Activated T-cell treated with anti-CD3 and anti-CD28 coated beads for 1 hour (primary cell): ENCODE data around the gene CACNB4.

Experiments
- DNase-seq: peaks from one replicate; pipeline ENCODE4 v3.0.0-alpha.2; 2020; ENCODE audit warnings: low read depth

Gene CACNB4

GRCh38 chr2:151974988-151975387 lies 123.9 kb downstream of the CACNB4 start:
- DNase-seq, result no peak

GRCh38 chr2:151973901-151974199 lies 125.0 kb downstream of the CACNB4 start:
- DNase-seq, result no peak

GRCh38 chr2:151973013-151973900 lies 125.6 kb downstream of the CACNB4 start:
- DNase-seq, result no peak

DNA sequence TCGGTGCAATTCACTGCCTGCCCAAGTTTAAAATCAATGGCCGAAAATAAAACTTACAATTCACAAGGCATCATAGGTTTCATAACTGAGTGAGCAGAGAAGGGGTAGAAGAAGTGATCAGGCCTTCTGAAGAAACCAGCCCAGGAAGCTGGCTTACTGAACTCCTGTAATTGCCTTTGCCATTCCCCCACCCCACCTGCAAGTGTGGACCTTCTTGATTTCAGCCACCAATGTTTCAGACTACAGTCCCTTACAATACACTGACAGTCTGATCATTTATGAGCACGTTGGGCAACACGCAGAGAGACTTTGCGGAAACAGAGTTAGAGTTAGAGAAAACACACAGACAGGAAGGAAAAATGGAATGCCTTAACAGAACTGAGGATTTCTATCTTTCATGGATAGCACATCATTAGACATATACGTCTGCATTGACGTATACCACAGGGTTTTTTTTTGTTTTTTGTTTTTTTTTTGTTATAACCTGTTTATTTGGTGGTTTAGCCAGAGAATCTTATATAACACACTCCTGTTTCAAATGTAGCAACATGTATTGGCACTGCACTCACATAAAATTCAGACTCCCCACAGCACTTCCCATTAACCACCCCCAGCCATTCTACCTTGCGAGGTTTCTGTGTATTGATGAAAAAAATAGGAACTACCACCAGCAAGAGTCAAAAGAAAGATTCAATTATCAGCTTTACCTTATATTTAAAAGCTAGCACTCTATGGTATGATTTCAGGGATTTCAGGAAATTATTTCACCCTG lies 126.4 kb downstream of the CACNB4 start:
- no peak for DNase-seq

DNA sequence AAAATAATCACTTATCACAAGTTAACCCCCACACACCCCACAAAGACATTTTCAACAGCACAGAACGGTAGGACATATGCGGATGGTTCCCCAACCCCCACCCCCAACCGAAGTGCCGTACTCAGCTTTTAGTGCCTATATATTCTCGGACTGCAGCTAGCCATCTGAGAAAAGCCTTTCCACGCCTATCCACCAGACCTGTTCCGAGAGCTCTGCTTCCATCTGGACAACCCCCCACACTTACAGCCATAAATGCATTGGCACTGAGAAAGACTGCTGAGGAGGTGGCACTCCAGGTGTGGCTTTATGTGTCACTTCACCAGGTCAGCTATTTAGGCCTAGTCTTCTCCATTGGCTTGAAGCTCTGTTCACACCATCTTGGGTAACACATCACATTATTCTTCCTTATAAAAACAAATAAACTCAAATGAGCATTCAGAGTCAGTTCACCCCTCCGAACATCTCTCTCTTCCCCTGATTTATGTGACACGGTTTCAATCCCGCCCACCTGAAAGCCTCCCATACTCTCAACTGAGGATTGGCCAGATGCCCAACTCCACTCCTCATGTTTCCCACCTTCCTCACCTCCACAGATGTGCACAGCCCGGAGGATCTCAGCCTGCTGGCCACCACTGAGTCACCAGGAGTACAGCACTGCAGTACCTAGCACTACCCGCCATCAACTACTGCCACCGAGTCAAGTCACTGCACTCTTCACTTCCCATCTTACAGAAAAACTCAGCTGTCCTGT lies 127.4 kb downstream of the CACNB4 start:
- DNase-seq, result no peak

DNA sequence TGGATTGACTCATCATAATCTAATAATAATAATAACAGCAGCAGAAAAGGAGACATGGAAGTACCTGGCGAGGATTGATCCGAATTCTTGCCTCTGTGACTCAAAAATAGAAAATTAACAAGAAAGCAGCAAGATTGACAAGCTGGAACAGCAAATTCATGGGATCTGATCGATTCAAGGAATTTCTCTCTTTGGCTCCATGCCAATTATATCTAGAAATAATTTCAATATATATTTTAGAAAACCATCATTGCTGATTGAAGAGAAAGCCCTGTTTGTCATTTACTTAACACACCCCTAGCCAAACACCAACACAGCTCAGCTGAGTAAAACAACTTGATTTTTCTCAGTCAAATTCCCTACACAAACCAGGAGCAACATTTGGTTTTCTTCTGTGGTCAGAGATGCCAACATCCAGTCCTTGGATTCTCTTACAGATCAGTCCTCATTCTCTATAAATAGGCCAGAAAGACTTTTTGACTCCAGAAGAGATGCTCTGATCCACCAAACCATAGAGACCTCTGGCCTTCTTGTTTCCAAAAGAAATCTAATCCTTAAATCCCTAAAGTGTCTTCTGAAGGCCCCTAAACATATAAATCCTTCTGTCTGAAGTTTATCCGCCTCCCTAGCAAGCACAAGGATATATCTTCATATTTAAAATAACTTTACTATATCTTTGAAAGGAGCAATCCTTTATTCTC lies 129.9 kb downstream of the CACNB4 start:
- DNase-seq, result no peak

GRCh38 chr2:151967829-151968722 lies 130.8 kb downstream of the CACNB4 start:
- no peak for DNase-seq

DNA sequence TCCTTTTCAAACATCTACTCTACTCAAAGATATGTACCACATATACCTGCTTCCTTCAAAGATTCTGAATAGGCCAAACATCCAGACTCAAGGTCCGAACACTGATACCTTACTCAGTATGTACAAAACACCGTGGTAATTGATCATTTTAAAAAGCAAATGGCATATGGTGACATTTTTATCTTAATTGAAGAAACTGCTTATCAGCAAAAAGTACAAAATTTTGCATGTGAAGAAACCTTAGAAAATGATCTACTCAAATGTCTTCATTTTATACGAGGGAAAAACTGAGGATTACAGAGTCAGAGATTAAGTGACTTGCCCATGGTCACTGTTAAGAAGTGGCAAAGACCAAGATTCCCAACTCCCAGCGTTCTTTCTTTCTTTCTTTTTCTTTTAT lies 133.0 kb downstream of the CACNB4 start:
- DNase-seq, result no peak

DNA sequence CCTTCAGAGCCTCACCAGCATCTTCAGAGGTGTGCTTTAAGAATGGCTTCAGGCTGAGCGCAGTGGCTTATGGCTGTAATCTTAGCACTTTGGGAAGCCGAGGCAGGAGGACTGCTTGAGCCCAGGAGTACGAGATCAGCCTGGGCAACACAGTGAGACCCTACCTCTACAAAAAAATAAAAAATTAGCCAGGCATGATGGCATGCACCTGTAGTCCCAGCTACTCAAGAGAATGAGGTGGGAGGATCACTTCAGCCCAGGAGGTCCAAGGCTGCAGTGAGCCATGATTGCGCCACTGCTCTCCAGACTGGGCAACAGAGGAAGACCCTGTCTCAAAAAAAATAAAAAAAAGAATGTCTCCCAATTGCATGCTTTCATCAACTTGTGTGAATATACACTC lies 137.3 kb downstream of the CACNB4 start:
- DNase-seq, result no peak

GRCh38 chr2:151959238-151959637 lies 139.6 kb downstream of the CACNB4 start:
- DNase-seq, result no peak

- DNase-seq, result no peak
Measured at GRCh38 chr2:151953467-151953866, 145.4 kb downstream of the CACNB4 start.

- no peak for DNase-seq
Measured at GRCh38 chr2:151952691-151953456, 146.0 kb downstream of the CACNB4 start.

- DNase-seq, result no peak
Measured at GRCh38 chr2:151947813-151948165, 151.1 kb downstream of the CACNB4 start.

DNA sequence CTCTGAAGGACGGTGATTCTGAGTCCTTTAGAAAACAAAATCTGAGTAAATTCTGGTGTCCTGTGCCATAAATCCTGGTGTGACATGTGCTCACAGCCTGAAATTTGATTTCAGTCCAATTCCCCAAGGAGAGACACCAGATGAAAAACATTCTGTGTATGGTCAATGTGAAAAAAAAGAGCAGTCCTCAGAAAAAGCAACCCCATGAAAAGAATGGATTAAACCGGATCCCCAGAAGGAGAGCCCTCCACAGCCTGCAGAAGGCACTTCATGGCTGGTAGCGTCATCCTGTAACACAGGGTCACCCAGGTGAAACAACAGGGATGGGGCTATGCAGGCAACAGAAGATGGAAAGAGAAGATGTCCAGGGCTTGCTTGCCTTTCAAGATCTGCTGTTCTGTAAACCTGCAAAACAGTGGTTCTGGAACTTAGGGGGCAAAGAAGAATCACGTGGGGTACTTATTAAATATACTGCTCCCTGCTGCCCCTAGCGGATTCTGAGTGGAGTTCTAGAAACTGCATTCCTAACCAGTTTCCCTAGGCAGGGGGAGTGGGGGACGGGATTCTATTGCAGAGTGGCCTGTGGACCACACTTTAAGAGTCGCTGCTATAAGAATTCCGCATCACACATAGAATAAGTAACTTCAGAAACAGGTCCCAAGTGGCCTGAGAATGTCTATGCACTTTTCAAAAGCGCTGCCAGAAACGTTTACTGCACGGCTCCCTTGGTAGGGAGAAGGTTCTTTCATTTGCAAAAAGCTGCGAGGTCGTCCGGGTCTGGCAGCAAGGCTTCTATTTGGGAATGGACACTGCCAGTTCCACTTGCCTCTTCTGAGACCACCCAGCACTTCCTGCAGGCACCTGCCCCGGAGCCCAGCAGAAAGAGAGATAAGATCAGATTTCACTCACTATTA lies 151.7 kb downstream of the CACNB4 start:
- peak; percentile 5 for DNase-seq

GRCh38 chr2:151946250-151946884 lies 152.5 kb downstream of the CACNB4 start:
- DNase-seq, result no peak

GRCh38 chr2:151945602-151946001 lies 153.2 kb downstream of the CACNB4 start:
- DNase-seq, result no peak

DNA sequence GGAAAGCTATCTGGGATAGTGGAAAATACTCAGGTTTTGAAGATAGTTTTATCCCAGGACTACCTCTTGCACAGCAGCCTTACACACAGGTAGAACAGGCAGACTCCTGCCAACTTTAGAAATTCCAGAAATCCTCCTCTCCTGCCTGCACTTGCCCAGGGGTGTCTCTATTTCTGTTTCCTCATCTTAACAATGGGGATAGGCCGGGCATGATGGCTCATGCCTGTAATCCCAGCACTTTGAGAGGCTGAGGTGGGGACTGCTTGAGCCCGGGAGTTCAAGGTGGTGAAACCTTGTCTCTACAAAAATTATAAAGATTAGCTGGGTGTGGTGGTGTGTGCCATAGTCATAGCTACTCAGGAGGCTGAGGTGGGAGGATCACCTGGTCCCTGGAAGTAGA lies 153.7 kb downstream of the CACNB4 start:
- DNase-seq, result no peak

GRCh38 chr2:151943461-151943860 lies 155.4 kb downstream of the CACNB4 start:
- DNase-seq, result no peak
